ENCODE results near the gene DDX49.

DNA sequence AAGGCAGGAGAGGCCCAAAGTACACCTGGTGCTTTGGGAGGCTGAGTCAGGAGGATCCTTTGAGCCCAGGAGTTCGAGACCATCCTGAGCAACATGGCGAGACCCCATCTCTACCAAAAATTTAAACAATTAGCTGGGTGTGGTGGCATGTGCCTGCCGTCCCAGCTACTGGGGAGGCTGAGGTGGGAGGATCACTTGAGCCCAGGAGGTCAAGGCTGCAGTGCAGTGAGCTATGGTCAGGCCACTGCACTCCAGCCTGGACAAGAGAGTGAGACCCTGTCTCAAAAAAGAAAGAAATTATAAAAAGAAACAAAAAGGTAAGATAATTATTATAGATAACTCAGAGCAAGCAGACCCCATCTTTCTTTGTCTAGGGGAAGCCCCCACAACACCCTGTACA is 19.6 kb downstream of the DDX49 start:
- TF ChIP-seq, protein P1, sequence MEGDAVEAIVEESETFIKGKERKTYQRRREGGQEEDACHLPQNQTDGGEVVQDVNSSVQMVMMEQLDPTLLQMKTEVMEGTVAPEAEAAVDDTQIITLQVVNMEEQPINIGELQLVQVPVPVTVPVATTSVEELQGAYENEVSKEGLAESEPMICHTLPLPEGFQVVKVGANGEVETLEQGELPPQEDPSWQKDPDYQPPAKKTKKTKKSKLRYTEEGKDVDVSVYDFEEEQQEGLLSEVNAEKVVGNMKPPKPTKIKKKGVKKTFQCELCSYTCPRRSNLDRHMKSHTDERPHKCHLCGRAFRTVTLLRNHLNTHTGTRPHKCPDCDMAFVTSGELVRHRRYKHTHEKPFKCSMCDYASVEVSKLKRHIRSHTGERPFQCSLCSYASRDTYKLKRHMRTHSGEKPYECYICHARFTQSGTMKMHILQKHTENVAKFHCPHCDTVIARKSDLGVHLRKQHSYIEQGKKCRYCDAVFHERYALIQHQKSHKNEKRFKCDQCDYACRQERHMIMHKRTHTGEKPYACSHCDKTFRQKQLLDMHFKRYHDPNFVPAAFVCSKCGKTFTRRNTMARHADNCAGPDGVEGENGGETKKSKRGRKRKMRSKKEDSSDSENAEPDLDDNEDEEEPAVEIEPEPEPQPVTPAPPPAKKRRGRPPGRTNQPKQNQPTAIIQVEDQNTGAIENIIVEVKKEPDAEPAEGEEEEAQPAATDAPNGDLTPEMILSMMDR (conservative IDR thresholded peaks at IDR 0.05), result no peak
- TF ChIP-seq ZFX (IDR thresholded peaks at IDR 0.05), result no peak

Data from C4-2B (cell line).